GM13977 (cell line): ENCODE measurements around the gene MAPK8IP3.

ENCODE experiments used
- DNase-seq: peaks from one replicate; pipeline ENCODE4 v3.0.0; 2012; ENCODE audit warnings: low spot score
- CTCF ChIP-seq: IDR thresholded peaks from 2 replicates; pipeline ENCODE4 v1.5.1; 2012; ENCODE audit warnings: mild to moderate bottlenecking, control low read depth; ENCODE audit not compliant: insufficient read depth; ENCODE audit errors: extremely low read depth, missing control alignments
- in situ Hi-C: fragments of 300-500 bp; cut with MboI; formaldehyde crosslinking; loops from one replicate; pipeline ENCODE4 v1.12.0; 2022; ENCODE audit warnings: low sequenced_read_pairs, low pct_unique_long_range_greater_than_20kb, mixed read lengths, inconsistent platforms; ENCODE audit not compliant: unreplicated experiment

Gene MAPK8IP3

GRCh38 chr16:1708083-1708767 is 2.2 kb downstream of the MAPK8IP3 start:
- DNase-seq = no peak

GRCh38 chr16:1708768-1709180 is 2.8 kb downstream of the MAPK8IP3 start:
- TF ChIP-seq CTCF = no peak
- in situ Hi-C loops = no loop called here
- DNase-seq = no peak

More at GRCh38 chr16:1708083-1708767, 2.2 kb downstream of the MAPK8IP3 start:
- in situ Hi-C loops = no loop called here
- TF ChIP-seq CTCF = no peak

GRCh38 chr16:1709356-1709755 is 3.4 kb downstream of the MAPK8IP3 start:
- TF ChIP-seq CTCF = no peak
- DNase-seq = no peak
- in situ Hi-C loops = no loop called here

GRCh38 chr16:1710811-1711507 is 5.0 kb downstream of the MAPK8IP3 start:
- TF ChIP-seq CTCF = no peak
- in situ Hi-C loops = no loop called here
- DNase-seq = no peak

- DNase-seq = no peak
- in situ Hi-C loops = no loop called here
- no peak for TF ChIP-seq CTCF
These were observed 6.8 kb downstream of the MAPK8IP3 start for GRCh38 chr16:1712791-1713261.

- DNase-seq = no peak
- in situ Hi-C loops = no loop called here
- TF ChIP-seq CTCF = no peak
These were observed 7.3 kb downstream of the MAPK8IP3 start for GRCh38 chr16:1713331-1713730.
